ENCODE data around the gene RASGRF1. TPM values are rescaled to one million over a fixed set of nuclear protein-coding genes. Genes with fewer than 3 reads are reported as not detected.
A peak's percentile ranks its signal among the peaks of the same experiment; 100 is the strongest.

The RASGRF1 gene
- total and polyA plus RNA-seq, 12 donors, result 0.11 to 6.9 (median 0.46) TPM

DNA sequence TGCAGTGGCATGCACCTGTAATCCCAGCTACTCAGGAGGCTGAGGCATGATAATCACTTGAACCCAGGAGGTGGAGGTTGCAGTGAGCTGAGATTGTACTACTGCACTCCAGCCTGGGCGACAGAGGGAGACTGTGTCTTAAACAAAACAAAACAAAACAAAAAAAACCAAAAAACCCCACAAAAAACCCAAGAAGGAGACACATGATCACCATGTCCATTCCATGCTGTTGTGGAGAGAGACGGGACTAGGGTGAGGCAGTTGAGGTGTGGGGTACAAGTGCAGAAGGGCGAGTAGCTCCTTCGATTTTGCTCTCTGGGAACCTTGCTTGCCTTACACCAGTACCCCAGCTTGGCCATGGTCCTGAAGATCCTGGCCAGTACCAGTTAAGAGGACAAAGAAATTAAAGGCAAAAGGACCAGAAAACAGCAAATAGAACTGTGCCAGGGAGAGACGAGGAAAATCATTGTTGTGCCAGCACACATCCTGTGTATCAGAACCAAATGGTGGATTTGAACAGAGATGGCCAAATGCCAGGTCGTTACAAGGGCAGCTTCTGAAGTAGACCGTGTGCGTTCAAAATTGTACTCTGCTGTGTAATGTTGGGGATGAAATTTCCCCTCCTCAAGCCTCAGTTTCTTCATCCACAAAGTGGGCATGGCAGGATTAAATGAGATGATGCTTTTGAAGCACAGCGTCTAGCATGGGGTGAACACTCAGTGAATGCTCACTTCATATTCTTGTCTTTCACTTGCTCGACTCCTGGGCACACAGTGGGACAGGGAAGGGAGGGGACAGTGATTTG lies 102.8 kb downstream of the RASGRF1 start:
- Histone ChIP-seq H3K27me3 (no peaks in the 10 kb centered on the region), H3K9me3 (replicated peaks in 1 of 3) (no peaks in the 10 kb centered on the region), H3K4me1 (replicated peaks in 1 of 2) (peaks cover 0 to 7% of the 10 kb centered on the region in 2 donors), H3K4me3 (no peak overlapping the region), H3K36me3 (replicated peaks in 1 of 2) (no peaks in the 10 kb centered on the region), H3K27ac (peak overlapping the region in 4 of 5 donors; percentile 24 to 74 (median 57))
- intact Hi-C loops (cut with DNase I), result no loop called here
- peak in 2 of 7 donors; percentile 9 to 46 for DNase-seq
- 68 to 72% (median 70%) methylated on average over 10 of the region's 10 CpGs for WGBS, 4 donors
- TF ChIP-seq POLR2A (IDR thresholded peaks at IDR 0.05), result no peak
- TF ChIP-seq, protein P1, sequence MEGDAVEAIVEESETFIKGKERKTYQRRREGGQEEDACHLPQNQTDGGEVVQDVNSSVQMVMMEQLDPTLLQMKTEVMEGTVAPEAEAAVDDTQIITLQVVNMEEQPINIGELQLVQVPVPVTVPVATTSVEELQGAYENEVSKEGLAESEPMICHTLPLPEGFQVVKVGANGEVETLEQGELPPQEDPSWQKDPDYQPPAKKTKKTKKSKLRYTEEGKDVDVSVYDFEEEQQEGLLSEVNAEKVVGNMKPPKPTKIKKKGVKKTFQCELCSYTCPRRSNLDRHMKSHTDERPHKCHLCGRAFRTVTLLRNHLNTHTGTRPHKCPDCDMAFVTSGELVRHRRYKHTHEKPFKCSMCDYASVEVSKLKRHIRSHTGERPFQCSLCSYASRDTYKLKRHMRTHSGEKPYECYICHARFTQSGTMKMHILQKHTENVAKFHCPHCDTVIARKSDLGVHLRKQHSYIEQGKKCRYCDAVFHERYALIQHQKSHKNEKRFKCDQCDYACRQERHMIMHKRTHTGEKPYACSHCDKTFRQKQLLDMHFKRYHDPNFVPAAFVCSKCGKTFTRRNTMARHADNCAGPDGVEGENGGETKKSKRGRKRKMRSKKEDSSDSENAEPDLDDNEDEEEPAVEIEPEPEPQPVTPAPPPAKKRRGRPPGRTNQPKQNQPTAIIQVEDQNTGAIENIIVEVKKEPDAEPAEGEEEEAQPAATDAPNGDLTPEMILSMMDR (IDR thresholded peaks at IDR 0.05), result no peak

DNA sequence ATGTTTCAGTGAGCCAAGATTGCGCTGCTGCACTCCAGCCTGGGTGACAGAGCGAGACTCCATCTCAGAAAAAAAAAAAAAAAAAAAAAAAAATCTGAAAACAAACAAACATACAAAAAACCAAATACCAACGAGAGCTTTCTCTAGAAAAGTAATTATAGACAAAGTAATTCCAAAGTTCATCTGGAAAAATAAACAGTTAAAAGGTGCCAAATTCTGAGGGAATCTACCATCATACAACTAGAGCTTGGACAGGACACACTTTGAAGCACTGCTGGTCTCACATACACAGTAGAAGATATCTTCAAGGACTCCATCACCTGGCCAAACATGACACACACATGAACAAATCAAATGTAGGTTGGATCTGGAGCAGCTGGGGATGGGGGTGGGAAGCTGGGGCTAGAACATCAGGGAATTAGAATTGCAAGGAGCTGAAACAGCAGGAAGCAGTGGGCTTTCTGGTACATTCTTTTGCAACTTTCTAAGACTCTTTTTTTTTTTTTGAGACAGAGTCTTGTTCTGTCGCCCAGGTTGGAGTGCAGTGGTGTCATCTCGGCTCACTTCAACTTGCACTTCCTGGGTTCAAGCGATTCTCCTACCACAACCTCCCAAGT lies 104.6 kb downstream of the RASGRF1 start:
- Histone ChIP-seq H3K27ac (no peak overlapping the region), H3K27me3 (no peaks in the 10 kb centered on the region), H3K4me1 (replicated peaks in 1 of 2) (peaks cover 0 to 7% of the 10 kb centered on the region in 2 donors), H3K36me3 (replicated peaks in 1 of 2) (no peaks in the 10 kb centered on the region), H3K9me3 (replicated peaks in 1 of 3) (no peaks in the 10 kb centered on the region), H3K4me3 (no peak overlapping the region)
- TF ChIP-seq, protein P1 (IDR thresholded peaks at IDR 0.05), result no peak
- TF ChIP-seq POLR2A (IDR thresholded peaks at IDR 0.05), result no peak
- intact Hi-C loops (cut with DNase I), result no loop called here
- 69 to 80% (median 79%) methylated on average over 6 of the region's 6 CpGs for WGBS, 4 donors
- DNase-seq, result no peak

DNA sequence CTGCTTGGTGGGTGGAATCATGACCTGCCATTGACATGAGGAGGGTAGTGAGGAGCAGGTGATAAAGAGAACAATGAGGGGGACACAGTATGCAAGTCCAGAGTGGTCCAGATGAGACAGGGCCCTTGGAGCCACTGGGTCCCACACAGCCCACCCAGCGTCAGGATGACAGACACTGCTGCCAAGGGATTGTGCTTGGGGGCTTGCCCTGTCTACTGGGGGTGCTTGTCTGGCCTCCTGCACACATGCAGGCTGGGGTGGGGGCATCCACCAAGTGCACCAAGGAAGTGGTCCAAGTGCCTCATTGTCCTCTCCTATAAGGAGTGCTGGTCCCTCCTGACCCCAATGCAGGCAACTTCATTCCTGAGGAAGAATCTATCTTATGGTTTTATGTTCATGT lies 106.5 kb downstream of the RASGRF1 start:
- 88 to 100% (median 96%) methylated on average over 1 of the region's 1 CpG; no CpG with 5 or more reads in 1 of the 4 donors for WGBS, 4 donors
- Histone ChIP-seq H3K27ac (no peak overlapping the region), H3K9me3 (replicated peaks in 1 of 3) (no peaks in the 10 kb centered on the region), H3K36me3 (replicated peaks in 1 of 2) (no peaks in the 10 kb centered on the region), H3K27me3 (no peaks in the 10 kb centered on the region), H3K4me3 (no peak overlapping the region), H3K4me1 (replicated peaks in 1 of 2) (peaks cover 5 to 12% of the 10 kb centered on the region in 2 donors)
- TF ChIP-seq POLR2A (IDR thresholded peaks at IDR 0.05), result no peak
- TF ChIP-seq, protein P1 (IDR thresholded peaks at IDR 0.05), result no peak
- intact Hi-C loops (cut with DNase I), result loop anchor here in 1 of 2 donors (5.0 kb wide), 1 partner anchor 72 kb away; no protein-coding TSS in a partner anchor
- no peak for DNase-seq

- no peaks in the 10 kb centered on the region for H3K9me3 ChIP-seq (replicated peaks in 1 of 3)
- no peak for TF ChIP-seq POLR2A (IDR thresholded peaks at IDR 0.05)
- TF ChIP-seq, protein P1 (IDR thresholded peaks at IDR 0.05), result no peak
- H3K27me3 ChIP-seq, result no peaks in the 10 kb centered on the region
- intact Hi-C loops (cut with DNase I), result loop anchor here in 1 of 2 donors (5.0 kb wide), 1 partner anchor 71 kb away; no protein-coding TSS in a partner anchor
- no peak overlapping the region for H3K27ac ChIP-seq
- peak in 1 of 7 donors; percentile 1 for DNase-seq
- 54 to 88% (median 72%) methylated on average over 2 to 5 of the region's 5 CpGs for WGBS, 4 donors
- no peak overlapping the region for H3K4me3 ChIP-seq
- H3K36me3 ChIP-seq (replicated peaks in 1 of 2), result no peaks in the 10 kb centered on the region
- H3K4me1 ChIP-seq (replicated peaks in 1 of 2), result peaks cover 5 to 12% of the 10 kb centered on the region in 2 donors
These were observed 107.2 kb downstream of the RASGRF1 start for GRCh38 chr15:78983146-78983918.

Data from adrenal gland (tissue), 12 donors.